Thyroid gland (tissue), 4 donors: ENCODE results near the gene RPL23.

Experiments
- CTCF ChIP-seq, 6 experiments: fragments of 200-600 bp in 3 of 6; fragments of 450-650 bp in 3 of 6; sonication (generic) in 3 of 6; IDR thresholded peaks; one replicate each; pipeline ENCODE4 v1.5.1; 2016 to 2019; ENCODE audit warnings: antibody characterized with exemption in 6 of 6, mild to moderate bottlenecking in 2 of 6, inconsistent platforms in 1 of 6, moderate library complexity in 1 of 6
- POLR2A ChIP-seq, 2 donors: fragments of 450-650 bp; IDR thresholded peaks; one replicate each; pipeline ENCODE4 v1.6.1; 2017; ENCODE audit warnings: antibody characterized with exemption in 2 of 2, mild to moderate bottlenecking in 2 of 2, moderate library complexity in 1 of 2

- TF ChIP-seq CTCF (IDR thresholded peaks at IDR 0.05) (no peak), POLR2A (IDR thresholded peaks at IDR 0.05) (no peak)
Measured at GRCh38 chr17:38850374-38850773, 3.1 kb downstream of the RPL23 start.
